HepG2 (cell line): ENCODE results near the gene CHN2.

Experiments used
- AHR ChIP-seq: IDR thresholded peaks from 2 replicates; pipeline ENCODE4 v1.6.1; 2018; ENCODE audit warnings: missing genetic modification reagents, missing compliant biosample characterization
- CEBPB ChIP-seq: IDR thresholded peaks from 2 replicates; pipeline ENCODE4 v1.6.1; 2011; ENCODE audit warnings: low read depth, low read length, improper control_type of control experiment, borderline replicate concordance
- HOXA7 ChIP-seq: sonication (generic); formaldehyde crosslinking; IDR thresholded peaks from 2 replicates; pipeline ENCODE4 v1.8.1; 2022; ENCODE audit warnings: mild to moderate bottlenecking, missing genetic modification reagents, moderate library complexity

- TF ChIP-seq CEBPB (no peak), HOXA7 (CRISPR knock-in tag) (no peak), AHR (CRISPR knock-in tag) (no peak)
Observed at GRCh38 chr7:29510028-29510427, 315.5 kb downstream of the CHN2 start.
